Colonic mucosa (tissue), 4 donors: ENCODE results near the gene RNF168. TPM values are rescaled to one million over a fixed set of nuclear protein-coding genes. Genes with fewer than 3 reads are reported as not detected.

Experiments used
- DNase-seq: peaks from one replicate; pipeline ENCODE4 v3.0.0-alpha.2; 2020
- H3K27ac ChIP-seq: fragments of 200-600 bp; one replicate; pipeline ENCODE4 v1.8.0; 2021
- H3K27me3 ChIP-seq: fragments of 200-600 bp; one replicate; pipeline ENCODE4 v1.8.0; 2021
- H3K36me3 ChIP-seq: fragments of 200-600 bp; one replicate; pipeline ENCODE4 v1.8.0; 2021
- H3K4me1 ChIP-seq: fragments of 200-600 bp; one replicate; pipeline ENCODE4 v1.8.0; 2021; ENCODE audit warnings: mild to moderate bottlenecking
- H3K4me3 ChIP-seq: fragments of 200-600 bp; one replicate; pipeline ENCODE4 v1.8.0; 2021
- H3K9ac ChIP-seq, 2 donors: one replicate each; pipeline ENCODE4 v1.7.0; 2013; ENCODE audit warnings: control low read depth in 2 of 2, low read depth in 2 of 2, low read length in 2 of 2
- H3K9me3 ChIP-seq: fragments of 200-600 bp; one replicate; pipeline ENCODE4 v1.8.0; 2021
- CTCF ChIP-seq: fragments of 200-600 bp; IDR thresholded peaks from one replicate; pipeline ENCODE4 v1.8.0; 2022; ENCODE audit warnings: antibody characterized with exemption, mild to moderate bottlenecking
- intact Hi-C: fragments of 100-400 bp; cut with DNase I; formaldehyde crosslinking; loops from one replicate; pipeline ENCODE4 v1.14.1; 2022
- total RNA-seq, 2 donors: library from RNA; stranded (reverse); fragmentation: NEBNext Ultra II Directional in 1 of 2; extraction: Animal tissue kit (Norgen Biotek cat#: 25700) in 1 of 2; gene quantifications; one replicate each; pipeline ENCODE4 v1.2.1, GENCODE V29; 2021
- donor health status: healthy.
- donor health status: DM: no; HTN: no; CAD: no.
- donor health status: DM: no; HTN: no; CAD: no.

The RNF168 gene
- total RNA-seq, 2 donors from 2014 or later: 30.3 to 34.2 TPM

- TF ChIP-seq CTCF: no peak
- Histone ChIP-seq H3K4me3 (peak overlapping the region; percentile 87), H3K9me3 (no peaks in the 10 kb centered on the region), H3K27ac (peak overlapping the region; percentile 98), H3K9ac (peak overlapping the region in 1 of 2 donors; percentile 100), H3K4me1 (peaks cover 7% of the 10 kb centered on the region), H3K27me3 (no peaks in the 10 kb centered on the region), H3K36me3 (no peaks in the 10 kb centered on the region)
- intact Hi-C loops: loop anchor here (2.0 kb wide), 1 partner anchor 71 kb away; no protein-coding TSS in a partner anchor
- DNase-seq: peak; percentile 40
Observed at GRCh38 chr3:196501316-196502044, 2.1 kb downstream of the RNF168 start.

GRCh38 chr3:196499807-196500524 is 3.6 kb downstream of the RNF168 start:
- H3K27ac ChIP-seq: no peak overlapping the region
- intact Hi-C loops: no loop called here
- no peaks in the 10 kb centered on the region for H3K27me3 ChIP-seq
- no peak for DNase-seq
- TF ChIP-seq CTCF: no peak
- no peaks in the 10 kb centered on the region for H3K36me3 ChIP-seq
- H3K4me1 ChIP-seq: peaks cover 7% of the 10 kb centered on the region
- H3K4me3 ChIP-seq: peak overlapping the region; percentile 87
- H3K9ac ChIP-seq: peak overlapping the region in 1 of 2 donors; percentile 71
- no peaks in the 10 kb centered on the region for H3K9me3 ChIP-seq

- H3K36me3 ChIP-seq: no peaks in the 10 kb centered on the region
- no peak overlapping the region for H3K27ac ChIP-seq
- H3K4me3 ChIP-seq: no peak overlapping the region
- H3K27me3 ChIP-seq: no peaks in the 10 kb centered on the region
- intact Hi-C loops: no loop called here
- DNase-seq: no peak
- H3K9ac ChIP-seq: no peak overlapping the region
- no peak for TF ChIP-seq CTCF
- H3K9me3 ChIP-seq: no peaks in the 10 kb centered on the region
- peaks cover 7% of the 10 kb centered on the region for H3K4me1 ChIP-seq
Observed at GRCh38 chr3:196499061-196499460, 4.5 kb downstream of the RNF168 start.

DNA sequence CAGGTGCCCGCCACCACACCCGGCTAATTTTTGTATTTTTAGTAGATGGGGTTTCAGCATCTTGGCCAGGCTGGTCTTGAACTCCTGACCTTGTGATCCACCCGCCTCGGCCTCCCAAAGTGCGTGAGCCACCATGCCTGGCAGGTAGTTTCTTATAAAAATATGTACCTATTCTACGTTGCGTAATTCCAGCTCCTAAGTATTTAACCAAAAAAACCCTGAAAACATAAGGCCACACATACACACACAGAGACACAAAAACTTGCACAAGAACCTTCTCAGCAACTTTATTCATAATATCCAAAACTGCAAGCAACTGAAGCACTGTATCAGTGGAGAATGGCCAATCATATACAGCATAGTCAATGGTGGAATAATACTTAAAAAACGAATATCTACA is 5.3 kb downstream of the RNF168 start:
- Histone ChIP-seq H3K27me3 (no peaks in the 10 kb centered on the region), H3K9ac (no peak overlapping the region), H3K4me3 (no peak overlapping the region), H3K36me3 (no peaks in the 10 kb centered on the region), H3K9me3 (no peaks in the 10 kb centered on the region), H3K4me1 (peaks cover 7% of the 10 kb centered on the region), H3K27ac (no peak overlapping the region)
- TF ChIP-seq CTCF: no peak
- DNase-seq: no peak
- intact Hi-C loops: no loop called here

- Histone ChIP-seq H3K4me1 (peaks cover 7% of the 10 kb centered on the region), H3K9me3 (no peaks in the 10 kb centered on the region), H3K27me3 (no peaks in the 10 kb centered on the region), H3K9ac (no peak overlapping the region), H3K27ac (no peak overlapping the region), H3K4me3 (no peak overlapping the region), H3K36me3 (no peaks in the 10 kb centered on the region)
- intact Hi-C loops: no loop called here
- DNase-seq: no peak
- TF ChIP-seq CTCF: no peak
Observed at GRCh38 chr3:196496183-196496582, 7.4 kb downstream of the RNF168 start.
